GM12891 (cell line): Measurements from ENCODE around the gene TJP2.

Experiments
- POLR2A ChIP-seq: IDR thresholded peaks from 2 replicates; pipeline ENCODE4 v1.6.1; 2011; ENCODE audit warnings: low read depth, low read length, control low read depth
- POLR2AphosphoS5 ChIP-seq: IDR thresholded peaks from 2 replicates; pipeline ENCODE4 v1.6.1; 2011; ENCODE audit warnings: low read depth, low read length, control low read depth
- POU2F2 ChIP-seq: IDR thresholded peaks from 2 replicates; pipeline ENCODE4 v1.6.1; 2011; ENCODE audit warnings: low read depth, mild to moderate bottlenecking, control low read depth, low read length, moderate library complexity
- TAF1 ChIP-seq: IDR thresholded peaks from 2 replicates; pipeline ENCODE4 v1.6.1; 2011; ENCODE audit warnings: low read depth, low read length, control low read depth

- TF ChIP-seq POLR2A, result no peak
- no peak for TF ChIP-seq POLR2AphosphoS5
- TF ChIP-seq TAF1, result no peak
- TF ChIP-seq POU2F2, result no peak
Measured at GRCh38 chr9:69246629-69247028, 72.6 kb downstream of the TJP2 start.
